ENCODE results near the gene CTBP1. TPM values are rescaled to one million over a fixed set of nuclear protein-coding genes. Genes with fewer than 3 reads are reported as not detected.

Gene CTBP1
- total RNA-seq, 2 experiments from 2014 or later, result 223 to 242 TPM

DNA sequence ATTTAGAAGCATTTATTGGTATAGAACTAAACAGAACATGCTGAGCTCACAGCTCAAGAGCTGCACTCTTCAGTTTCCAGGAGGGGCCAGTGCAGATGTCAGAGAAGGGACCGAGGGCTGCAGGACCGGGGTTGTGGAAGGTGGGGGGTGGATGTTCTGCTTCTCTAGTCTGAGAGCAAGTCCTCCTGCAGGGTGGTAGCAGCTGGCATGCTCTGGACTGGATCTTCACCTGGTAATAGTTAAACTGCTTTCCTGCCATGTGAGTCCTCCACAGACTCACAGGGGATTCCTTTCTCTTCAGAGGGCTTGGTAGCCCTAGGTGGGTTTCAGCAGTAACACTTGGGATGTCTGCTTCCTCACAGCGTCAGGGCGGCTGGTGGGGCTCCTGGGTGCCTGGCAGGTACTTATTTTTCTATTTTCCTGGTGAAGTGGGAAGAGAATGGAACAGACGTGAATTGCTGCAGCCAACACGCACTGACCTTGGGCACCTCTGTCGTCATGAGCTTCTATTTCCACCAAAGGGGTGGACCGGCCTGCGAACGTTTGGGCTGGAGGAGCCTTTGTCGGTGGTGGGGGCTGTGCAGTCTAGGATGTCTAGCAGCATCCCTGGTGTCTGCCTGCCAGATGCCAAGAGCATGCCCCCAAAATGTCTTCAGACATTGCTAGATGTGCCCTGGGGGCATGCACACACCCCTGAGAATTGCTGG is 43.2 kb upstream of the CTBP1 start:
- Mint-ChIP-seq H3K4me1 (peaks cover 49% of the 10 kb centered on the region), H3K9me3 (peaks cover under 1% of the 10 kb centered on the region), H3K27me3 (no peaks in the 10 kb centered on the region), H3K36me3 (ENCODE audit: low read depth) (peaks cover 17% of the 10 kb centered on the region), H3K27ac (peak overlapping the region; percentile 83), H3K4me3 (peak overlapping the region; percentile 85)
- DNase-seq, result no peak
- ChIA-PET CTCF (interaction anchor here (0.6 to 1.4 kb wide), 5 partner anchors 18 to 441 kb away, joined by 3 to 4 read pairs (median 3); no protein-coding TSS in a partner anchor), POLR2A (no interaction called here)

DNA sequence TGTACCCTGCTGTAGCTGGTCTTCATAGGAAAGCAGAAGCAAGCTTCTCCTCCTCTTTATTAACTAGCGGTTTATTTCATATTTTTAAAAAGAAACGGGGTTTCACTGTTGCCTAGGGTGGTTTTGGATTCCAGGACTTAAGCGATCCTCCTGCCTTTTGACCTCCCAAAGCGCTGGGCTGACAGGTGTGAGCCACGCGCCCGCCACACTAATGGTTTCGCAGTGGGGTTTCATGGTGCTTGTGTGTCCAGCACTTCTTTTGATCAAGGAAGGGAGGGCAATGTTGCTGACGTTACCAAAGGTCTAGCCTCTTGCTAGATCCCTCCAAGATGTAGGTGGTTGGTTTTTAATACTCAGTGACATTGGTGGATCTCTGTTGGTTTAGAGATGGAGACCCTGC is 42.2 kb upstream of the CTBP1 start:
- ChIA-PET POLR2A (no interaction called here), CTCF (interaction anchor here (1.2 to 2.0 kb wide), 5 partner anchors 19 to 55 kb away, joined by 3 to 11 read pairs (median 3); no protein-coding TSS in a partner anchor)
- Mint-ChIP-seq H3K4me1 (peaks cover 42% of the 10 kb centered on the region), H3K27ac (peak overlapping the region; percentile 83), H3K9me3 (peaks cover 7% of the 10 kb centered on the region), H3K4me3 (peak overlapping the region; percentile 85), H3K27me3 (no peaks in the 10 kb centered on the region), H3K36me3 (ENCODE audit: low read depth) (peaks cover 14% of the 10 kb centered on the region)
- DNase-seq, result no peak

DNA sequence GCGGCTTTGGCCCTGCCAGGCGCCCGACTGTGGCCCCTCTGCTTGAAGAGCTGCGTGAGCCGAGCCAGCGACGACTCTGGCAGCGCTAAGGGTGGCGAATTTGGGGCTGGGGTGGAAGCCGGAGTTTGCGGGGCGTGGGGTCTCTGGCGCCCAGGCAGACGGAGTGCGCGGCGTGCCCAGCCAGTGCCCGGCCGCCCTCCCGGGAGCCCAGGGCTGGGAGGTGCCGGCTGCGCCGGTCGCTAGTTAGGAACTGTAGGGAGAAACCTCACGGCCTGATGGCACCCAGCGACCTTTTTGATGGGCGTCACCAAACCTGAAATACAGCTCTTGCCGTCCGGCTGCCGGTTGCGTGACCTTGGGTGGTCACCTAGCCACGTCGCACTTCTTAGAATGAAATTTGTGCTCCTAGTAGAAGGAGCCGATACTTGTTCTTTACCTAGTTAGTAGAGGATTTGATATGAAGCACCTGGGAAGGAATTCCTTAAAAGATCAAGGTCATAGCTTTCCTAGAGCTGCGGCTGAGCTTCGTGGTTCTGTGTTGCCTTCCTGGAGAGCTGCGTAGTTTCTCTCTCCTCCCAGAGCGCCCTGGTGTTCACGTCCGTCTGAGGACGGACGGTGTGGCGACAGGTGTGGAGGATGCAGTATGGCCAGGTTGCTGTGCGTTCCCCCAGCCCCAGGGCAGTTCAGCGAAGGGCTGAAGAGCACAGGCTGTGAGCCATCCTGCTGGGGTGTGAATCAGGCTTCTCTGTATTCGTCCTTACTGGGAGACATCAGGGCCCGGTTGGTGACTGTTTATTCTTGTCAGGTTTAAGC is 41.4 kb upstream of the CTBP1 start:
- Mint-ChIP-seq H3K4me3 (peak overlapping the region; percentile 85), H3K9me3 (peaks cover 7% of the 10 kb centered on the region), H3K36me3 (ENCODE audit: low read depth) (peaks cover 14% of the 10 kb centered on the region), H3K4me1 (peaks cover 42% of the 10 kb centered on the region), H3K27ac (peak overlapping the region; percentile 83), H3K27me3 (no peaks in the 10 kb centered on the region)
- ChIA-PET POLR2A (no interaction called here), CTCF (interaction anchor here (1.0 to 2.0 kb wide), 5 partner anchors 10 to 39 kb away, joined by 3 to 11 read pairs (median 3); no protein-coding TSS in a partner anchor)
- DNase-seq, result peak; percentile 37

DNA sequence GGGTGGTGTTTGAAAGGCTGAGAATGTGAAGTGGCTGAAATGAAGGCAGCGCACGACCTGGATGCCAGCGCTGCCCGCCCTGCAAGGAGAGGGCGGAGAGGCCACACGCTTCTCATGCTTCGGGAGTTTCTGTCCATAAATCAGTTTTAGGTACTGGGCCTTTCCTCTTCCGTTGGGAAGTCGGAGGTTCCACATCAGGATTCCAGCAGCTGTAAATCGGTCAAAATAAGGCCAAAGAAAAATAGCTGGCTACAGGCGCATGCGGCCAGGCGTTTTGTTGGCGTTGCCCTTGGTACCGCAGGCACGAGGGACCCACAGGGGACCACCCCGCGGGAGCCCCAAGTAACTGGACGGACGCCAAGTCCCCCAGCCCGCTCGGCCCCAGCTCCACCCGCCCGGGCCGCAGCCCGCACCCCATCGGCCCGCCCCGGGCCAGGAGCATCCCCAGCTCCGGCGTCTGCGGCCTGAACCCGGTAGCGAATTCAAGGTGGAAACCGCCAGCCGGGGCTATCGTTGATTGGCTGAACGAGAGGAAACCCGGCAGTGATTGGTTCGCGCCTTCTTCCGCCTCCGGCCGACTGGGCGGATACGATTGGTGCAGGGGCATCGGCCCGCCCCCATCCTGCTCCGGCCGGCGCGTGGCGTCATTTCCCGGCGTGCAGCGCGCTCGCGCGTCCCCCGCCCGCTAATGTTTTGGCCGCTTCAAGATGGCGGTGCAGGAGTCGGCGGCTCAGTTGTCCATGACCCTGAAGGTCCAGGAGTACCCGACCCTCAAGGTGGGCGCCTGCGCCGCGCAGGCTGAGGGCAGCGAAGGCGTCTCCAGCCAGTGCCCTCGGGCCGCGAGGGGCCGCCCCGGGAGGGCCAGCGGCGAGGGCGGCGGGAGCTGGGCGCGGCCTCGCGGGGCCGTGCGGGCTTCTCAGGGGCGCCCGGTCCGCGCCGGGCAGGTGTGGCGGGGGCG is 40.6 kb upstream of the CTBP1 start, which contains the start of gene MAEA:
Gene MAEA (plus strand): TSS at position 685 of the 958 bp plus-strand sequence. CDS start 23 bp downstream, at position 708.
- Mint-ChIP-seq H3K36me3 (ENCODE audit: low read depth) (peaks cover 14% of the 10 kb centered on the region), H3K27ac (peak within 1 kb of the TSS; percentile 91), H3K4me1 (peaks cover 37% of the 10 kb centered on the region), H3K9me3 (peaks cover 7% of the 10 kb centered on the region), H3K27me3 (no peaks in the 10 kb centered on the region), H3K4me3 (peak within 1 kb of the TSS; percentile 85)
- POLR2A ChIA-PET, result interaction anchor here (0.8 kb wide), 1 partner anchor 22 kb away, joined by 6 read pairs; no protein-coding TSS in a partner anchor
- CTCF ChIA-PET, result interaction anchor here (1.0 to 2.0 kb wide), 4 partner anchors 11 to 122 kb away, joined by 3 to 11 read pairs (median 4); no protein-coding TSS in a partner anchor
- peak; percentile 98 for DNase-seq

DNA sequence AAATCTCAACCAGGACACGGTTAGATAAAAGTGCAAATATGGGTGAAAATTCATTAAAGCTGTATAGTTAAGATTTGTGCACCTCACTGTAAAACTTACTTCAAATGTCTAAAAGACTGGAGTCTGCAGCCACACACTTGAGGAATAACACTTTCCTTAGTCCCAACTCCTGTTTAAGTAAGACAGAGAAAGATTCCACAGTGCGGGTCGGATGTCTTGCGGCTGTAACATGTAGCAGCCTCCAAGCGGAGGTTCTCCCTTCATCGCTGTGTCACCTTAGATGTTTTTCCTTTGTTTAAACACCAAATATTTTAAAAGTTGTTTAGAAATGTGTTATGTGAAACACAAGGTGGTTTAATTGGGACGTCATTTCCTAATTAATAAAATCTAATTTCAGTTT is 39.9 kb upstream of the CTBP1 start:
- no peaks in the 10 kb centered on the region for H3K27me3 Mint-ChIP-seq
- CTCF ChIA-PET, result interaction anchor here (1.0 to 2.0 kb wide), 2 partner anchors 21 to 122 kb away, joined by 3 to 11 read pairs; no protein-coding TSS in a partner anchor
- no peak for DNase-seq
- peaks cover 13% of the 10 kb centered on the region for H3K36me3 Mint-ChIP-seq (ENCODE audit: low read depth)
- peak overlapping the region; percentile 79 for H3K4me3 Mint-ChIP-seq
- POLR2A ChIA-PET, result interaction anchor here (0.8 kb wide), 1 partner anchor 22 kb away, joined by 6 read pairs; no protein-coding TSS in a partner anchor
- H3K9me3 Mint-ChIP-seq, result peaks cover 7% of the 10 kb centered on the region
- H3K4me1 Mint-ChIP-seq, result peaks cover 32% of the 10 kb centered on the region
- H3K27ac Mint-ChIP-seq, result peak overlapping the region; percentile 91

DNA sequence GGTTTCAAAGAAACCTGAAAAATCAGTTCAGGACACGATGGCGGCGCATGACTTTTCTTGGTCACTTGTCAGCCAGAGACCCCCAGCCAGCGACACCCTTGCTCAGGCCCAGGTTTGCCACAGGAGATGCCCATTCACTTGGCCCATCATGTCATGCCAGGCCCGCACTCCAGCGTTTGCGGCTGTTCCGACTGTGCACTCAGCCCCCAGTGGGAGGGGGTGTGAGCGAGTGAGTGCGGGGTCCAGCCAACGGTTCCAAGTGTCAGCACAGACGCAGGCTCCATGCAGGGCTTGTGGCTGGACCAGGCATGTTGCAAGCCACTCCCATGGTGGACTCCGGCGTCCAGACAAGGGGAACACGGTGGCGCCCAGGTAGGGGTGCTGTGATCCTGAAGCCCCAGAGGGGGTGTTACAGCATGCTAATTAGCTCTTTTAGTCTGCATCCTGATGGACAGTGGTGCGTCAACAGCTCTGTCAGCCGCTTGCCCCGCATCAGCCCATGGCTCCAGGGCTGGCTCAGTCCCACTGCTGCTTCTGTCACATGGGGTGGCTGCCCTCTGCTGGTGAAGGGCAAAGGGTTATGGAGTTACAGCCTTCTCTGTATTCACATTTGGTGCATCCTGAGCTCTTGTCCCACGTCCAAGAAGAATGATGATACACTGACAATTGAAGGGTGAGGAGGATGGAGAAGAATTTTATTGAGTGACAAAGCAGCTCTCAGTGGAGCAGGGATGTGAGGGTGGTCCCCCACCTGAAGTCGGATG is 37.0 kb upstream of the CTBP1 start:
- ChIA-PET CTCF (interaction anchor here (1.4 to 2.6 kb wide), 3 partner anchors 18 to 42 kb away, joined by 4 to 11 read pairs (median 10); no protein-coding TSS in a partner anchor), POLR2A (no interaction called here)

DNA sequence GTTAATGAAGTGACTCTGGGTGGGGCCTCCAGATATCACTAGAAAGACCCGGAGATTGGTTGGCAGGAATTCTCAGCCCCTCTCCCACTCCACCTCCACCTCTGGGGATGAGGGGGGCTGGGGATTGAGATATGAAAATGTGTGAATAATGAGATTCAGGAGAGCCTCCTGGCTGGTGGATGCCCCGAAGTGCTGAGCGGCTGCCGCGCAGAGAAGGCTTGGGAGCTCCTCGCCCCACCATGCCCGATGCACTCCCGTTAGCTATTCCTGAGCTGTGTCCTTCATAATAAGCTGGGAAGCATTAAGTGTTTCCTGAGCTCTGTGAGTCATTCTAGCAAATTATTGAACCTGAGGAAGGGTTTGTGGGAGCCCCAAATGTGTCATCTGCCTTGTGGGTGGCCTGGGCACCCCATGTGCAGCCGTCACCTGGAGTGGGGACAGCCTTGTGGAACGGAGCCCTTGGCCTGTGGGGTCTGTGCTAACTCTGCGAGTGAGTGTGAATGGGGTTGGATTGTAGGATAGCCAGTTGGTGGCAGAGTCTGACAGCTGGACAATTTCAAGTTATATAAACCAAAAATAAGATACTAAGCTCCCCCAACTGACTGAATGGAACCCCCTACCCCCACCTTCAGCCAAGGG is 36.3 kb upstream of the CTBP1 start:
- no peak overlapping the region for H3K27ac Mint-ChIP-seq
- H3K27me3 Mint-ChIP-seq, result no peaks in the 10 kb centered on the region
- no peak overlapping the region for H3K4me3 Mint-ChIP-seq
- H3K4me1 Mint-ChIP-seq, result peaks cover 7% of the 10 kb centered on the region
- peaks cover 14% of the 10 kb centered on the region for H3K9me3 Mint-ChIP-seq
- ChIA-PET CTCF (interaction anchor here (1.4 to 2.6 kb wide), 4 partner anchors 17 to 42 kb away, joined by 3 to 11 read pairs (median 7); no protein-coding TSS in a partner anchor), POLR2A (no interaction called here)
- H3K36me3 Mint-ChIP-seq (ENCODE audit: low read depth), result peaks cover 4% of the 10 kb centered on the region
- no peak for DNase-seq

More for the DNA sequence above, 37.0 kb upstream of the CTBP1 start:
- Mint-ChIP-seq H3K4me1 (peaks cover 12% of the 10 kb centered on the region), H3K4me3 (no peak overlapping the region), H3K27me3 (no peaks in the 10 kb centered on the region), H3K27ac (no peak overlapping the region), H3K36me3 (ENCODE audit: low read depth) (peaks cover 4% of the 10 kb centered on the region), H3K9me3 (peaks cover 14% of the 10 kb centered on the region)
- peak; percentile 55 for DNase-seq

DNA sequence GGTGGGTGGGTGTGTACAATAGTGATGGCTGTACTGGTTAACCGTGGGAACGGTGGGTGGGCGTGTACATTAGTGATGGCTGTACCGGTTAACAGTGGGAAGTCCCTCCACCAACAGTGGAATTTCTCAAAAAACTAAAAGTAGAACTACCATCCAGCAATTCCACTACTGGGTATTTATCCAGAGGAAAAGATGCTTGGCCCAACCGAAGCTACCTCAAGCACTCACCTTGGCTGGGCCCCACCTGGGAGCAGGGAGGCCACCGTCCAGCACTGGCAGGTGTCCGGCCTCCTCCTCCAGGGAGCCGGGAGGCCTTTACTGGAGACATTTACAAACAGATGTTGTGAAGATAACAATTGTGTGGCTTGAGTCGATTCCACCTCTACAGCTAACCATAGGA is 34.8 kb upstream of the CTBP1 start:
- Mint-ChIP-seq H3K4me3 (no peak overlapping the region), H3K27ac (no peak overlapping the region), H3K4me1 (peaks cover 5% of the 10 kb centered on the region), H3K36me3 (ENCODE audit: low read depth) (peaks cover 4% of the 10 kb centered on the region), H3K9me3 (peaks cover 14% of the 10 kb centered on the region), H3K27me3 (no peaks in the 10 kb centered on the region)
- ChIA-PET CTCF (interaction anchor here (1.2 to 1.6 kb wide), 2 partner anchors 16 to 23 kb away, joined by 3 to 5 read pairs; no protein-coding TSS in a partner anchor), POLR2A (no interaction called here)
- no peak for DNase-seq

DNA sequence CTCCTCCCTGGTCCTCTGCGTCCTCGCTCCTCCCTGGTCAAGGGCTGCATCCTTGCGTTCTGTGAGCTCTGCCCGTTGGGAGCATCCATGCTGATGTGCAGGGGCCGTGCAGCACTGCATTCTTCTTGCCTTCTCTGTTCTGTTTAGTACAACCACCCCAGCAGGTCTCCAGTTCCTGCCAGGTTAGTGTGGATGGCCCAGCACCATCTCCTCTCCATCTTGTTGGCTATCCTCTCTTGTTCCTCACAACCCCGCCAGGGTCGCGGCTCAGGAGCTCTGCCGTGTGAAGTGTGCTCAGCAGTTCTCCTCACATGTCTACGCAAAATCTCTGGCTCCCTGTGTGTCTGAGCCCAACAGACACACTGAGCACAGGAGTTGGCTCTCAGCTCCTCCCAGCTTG is 30.3 kb upstream of the CTBP1 start:
- POLR2A ChIA-PET, result no interaction called here
- peaks cover 7% of the 10 kb centered on the region for H3K9me3 Mint-ChIP-seq
- no peak for DNase-seq
- CTCF ChIA-PET, result interaction anchor here (1.0 kb wide), 1 partner anchor 11 kb away, joined by 5 read pairs; no protein-coding TSS in a partner anchor
- no peak overlapping the region for H3K4me3 Mint-ChIP-seq
- H3K27ac Mint-ChIP-seq, result no peak overlapping the region
- H3K36me3 Mint-ChIP-seq (ENCODE audit: low read depth), result peaks cover 4% of the 10 kb centered on the region
- H3K4me1 Mint-ChIP-seq, result no peaks in the 10 kb centered on the region
- H3K27me3 Mint-ChIP-seq, result no peaks in the 10 kb centered on the region

DNA sequence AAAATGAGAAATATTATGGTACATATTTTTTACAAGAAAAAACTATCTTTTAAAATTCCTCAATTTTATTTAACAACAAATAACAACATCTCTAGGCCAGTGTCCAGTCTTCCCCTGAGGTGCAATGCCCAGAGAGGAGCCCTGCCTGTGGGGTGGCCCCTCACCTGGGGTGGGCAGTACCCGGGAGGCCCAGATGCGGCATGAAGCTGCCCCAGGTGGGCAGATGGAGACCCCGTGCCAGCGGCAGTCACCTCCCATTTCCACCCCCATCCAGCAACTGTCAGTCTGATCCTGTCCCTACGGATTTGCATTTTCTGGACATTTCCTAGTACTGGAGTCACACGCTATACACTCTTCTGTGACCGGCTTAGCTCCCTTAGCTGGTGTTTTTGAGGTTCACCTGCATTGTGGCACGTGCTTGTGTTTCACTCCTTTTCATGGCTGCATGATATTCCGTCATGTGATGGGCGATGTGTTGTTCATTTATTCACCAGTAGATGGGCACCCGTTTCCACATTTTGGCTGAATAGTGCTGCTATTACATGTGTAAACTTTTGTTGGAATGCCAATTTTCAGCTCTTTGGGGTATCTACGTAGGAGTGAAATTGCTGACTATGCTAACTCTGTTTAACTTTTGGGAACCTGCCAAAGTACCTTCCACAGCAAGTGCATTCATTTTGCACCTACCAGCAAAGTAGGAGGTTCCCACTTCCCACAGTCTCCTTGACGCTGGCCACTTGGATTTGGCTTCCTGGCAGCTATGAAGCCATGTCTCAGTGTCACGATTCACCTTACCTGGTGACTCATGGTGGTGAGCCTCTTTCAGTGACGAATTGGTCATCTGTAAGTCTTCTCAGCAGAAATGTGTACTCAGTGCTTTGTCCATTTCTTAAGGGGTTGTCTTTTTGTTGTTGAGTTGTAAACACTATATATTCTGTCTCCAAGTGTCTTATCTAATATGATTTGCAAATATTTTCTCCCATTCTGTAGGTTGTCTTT is 29.0 kb upstream of the CTBP1 start:
- Mint-ChIP-seq H3K9me3 (peaks cover 7% of the 10 kb centered on the region), H3K4me3 (no peak overlapping the region), H3K36me3 (ENCODE audit: low read depth) (peaks cover 4% of the 10 kb centered on the region), H3K27ac (no peak overlapping the region), H3K4me1 (no peaks in the 10 kb centered on the region), H3K27me3 (no peaks in the 10 kb centered on the region)
- POLR2A ChIA-PET, result no interaction called here
- DNase-seq, result peak; percentile 20
- CTCF ChIA-PET, result interaction anchor here (1.6 to 1.7 kb wide), 2 partner anchors 9 to 14 kb away, joined by 3 to 6 read pairs; no protein-coding TSS in a partner anchor

Data from activated CD4-positive, alpha-beta T cell treated with anti-CD3 and anti-CD28 coated beads, Interleukin-2, amount 10 ng/mL, durations not matched to agents 7 days and 5 days (primary cell).